GM23338 (cell line): ENCODE measurements around the gene STRA8.

ENCODE experiments used
- ZNF114 ChIP-seq: fragments of 250-450 bp; sonication (Bioruptor Pico); IDR thresholded peaks from 2 replicates; pipeline ENCODE4 v1.5.0; 2020; ENCODE audit warnings: mild to moderate bottlenecking, moderate library complexity
- TF ChIP-seq, protein P1 (sequence below), 2 experiments: fragments of 200-600 bp in 1 of 2; sonication (generic) in 1 of 2; conservative IDR thresholded peaks; 2 replicates each; pipeline versions ENCODE4 v1.5.1 to v1.6.1; 2016 to 2017; ENCODE audit warnings: antibody characterized with exemption in 2 of 2, low read depth in 2 of 2, mild to moderate bottlenecking in 2 of 2, moderate library complexity in 1 of 2

DNA sequence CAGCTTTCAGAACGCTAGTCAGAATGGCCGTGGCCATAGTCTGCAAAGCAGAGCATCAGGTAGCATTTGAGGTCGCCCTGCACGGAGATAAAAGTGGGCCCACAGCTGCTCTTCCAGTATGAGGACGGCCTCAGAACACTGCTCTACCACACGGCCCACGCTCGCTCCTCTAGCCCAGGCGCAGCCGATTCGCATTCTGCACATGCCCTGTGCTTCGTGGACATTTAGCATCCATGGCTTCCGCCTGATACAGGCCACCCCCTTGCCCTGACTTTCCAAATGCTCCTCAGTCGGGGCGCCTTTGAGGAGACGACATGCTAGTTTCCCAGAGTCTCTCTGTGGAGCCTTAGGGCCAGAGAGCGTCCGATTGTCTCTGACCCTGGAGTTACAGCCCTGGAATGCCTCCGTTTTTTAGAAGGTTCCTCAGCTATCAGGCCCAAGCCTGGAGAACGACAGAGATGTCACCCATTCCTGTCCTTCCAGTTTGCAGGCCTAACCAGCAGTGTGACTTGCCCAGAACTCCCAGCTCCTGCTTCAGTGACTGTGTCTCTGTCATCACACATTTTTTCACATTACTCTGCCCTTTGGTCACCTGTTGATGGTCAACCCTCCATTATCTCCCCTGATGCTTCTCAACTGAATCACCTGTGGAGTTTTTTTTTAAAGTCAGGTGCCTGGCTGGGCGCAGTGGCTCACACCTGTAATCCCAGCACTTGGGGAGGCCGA, 14.3 kb downstream of the STRA8 start:
- TF ChIP-seq, protein P1, sequence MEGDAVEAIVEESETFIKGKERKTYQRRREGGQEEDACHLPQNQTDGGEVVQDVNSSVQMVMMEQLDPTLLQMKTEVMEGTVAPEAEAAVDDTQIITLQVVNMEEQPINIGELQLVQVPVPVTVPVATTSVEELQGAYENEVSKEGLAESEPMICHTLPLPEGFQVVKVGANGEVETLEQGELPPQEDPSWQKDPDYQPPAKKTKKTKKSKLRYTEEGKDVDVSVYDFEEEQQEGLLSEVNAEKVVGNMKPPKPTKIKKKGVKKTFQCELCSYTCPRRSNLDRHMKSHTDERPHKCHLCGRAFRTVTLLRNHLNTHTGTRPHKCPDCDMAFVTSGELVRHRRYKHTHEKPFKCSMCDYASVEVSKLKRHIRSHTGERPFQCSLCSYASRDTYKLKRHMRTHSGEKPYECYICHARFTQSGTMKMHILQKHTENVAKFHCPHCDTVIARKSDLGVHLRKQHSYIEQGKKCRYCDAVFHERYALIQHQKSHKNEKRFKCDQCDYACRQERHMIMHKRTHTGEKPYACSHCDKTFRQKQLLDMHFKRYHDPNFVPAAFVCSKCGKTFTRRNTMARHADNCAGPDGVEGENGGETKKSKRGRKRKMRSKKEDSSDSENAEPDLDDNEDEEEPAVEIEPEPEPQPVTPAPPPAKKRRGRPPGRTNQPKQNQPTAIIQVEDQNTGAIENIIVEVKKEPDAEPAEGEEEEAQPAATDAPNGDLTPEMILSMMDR (conservative IDR thresholded peaks at IDR 0.05; ENCODE audit: low read depth in 2 of 2) = no peak
- no peak for TF ChIP-seq ZNF114 (CRISPR knock-in tag)
